ENCODE results near the gene COL6A3. TPM values are rescaled to one million over a fixed set of nuclear protein-coding genes. Genes with fewer than 3 reads are reported as not detected.
A peak's percentile ranks its signal among the peaks of the same experiment; 100 is the strongest.

COL6A3 gene
- total and polyA plus RNA-seq, 9 of the 15 experiments (the other 6 are each of a cell fraction or from before 2014, with no cell fraction given) = 0.07 to 4.1 (median 1.5) TPM

- Histone ChIP-seq H3K9ac (ENCODE audit: insufficient read depth in 1 of 2, low read depth in 2 of 2, low read length in 2 of 2) (no peak overlapping the region), H3K4me3 (no peak overlapping the region), H3K27ac (ENCODE audit: extremely low read depth, low read depth, low read length) (no peak overlapping the region), H3K4me1 (replicated peaks in 1 of 2; ENCODE audit: control insufficient read depth in 2 of 2, insufficient read depth in 2 of 2, low read length in 2 of 2) (no peaks in the 10 kb centered on the region; a peak in 1 of 5 replicates), H3K9me1 (ENCODE audit: control insufficient read depth, insufficient read depth, low read length) (peaks cover 2% of the 10 kb centered on the region), H2AFZ (ENCODE audit: low read depth, low read length) (no peak overlapping the region), H3K9me3 (replicated peaks; ENCODE audit: control insufficient read depth, insufficient read depth, low read depth, low read length) (no peaks in the 10 kb centered on the region), H3K27me3 (ENCODE audit: control insufficient read depth in 2 of 2, insufficient read depth in 2 of 2, low read length in 2 of 2) (peaks cover 0 to 9% of the 10 kb centered on the region in 2 experiments; a peak in 2 of 5 replicates), H3K4me2 (ENCODE audit: insufficient read depth, low read length) (no peak overlapping the region), H3K79me2 (ENCODE audit: control insufficient read depth, insufficient read depth, low read length) (no peaks in the 10 kb centered on the region), H3K36me3 (ENCODE audit: control insufficient read depth, insufficient read depth, low read length) (no peaks in the 10 kb centered on the region), H4K20me1 (replicated peaks; ENCODE audit: control insufficient read depth, insufficient read depth, low read length) (no peaks in the 10 kb centered on the region)
- intact Hi-C loops (cut with micrococcal nuclease) = no loop called here
- ATAC-seq (no peak), FAIRE-seq (no peak), DNase-seq (ENCODE audit: extremely low read depth in 1 of 4, low spot score in 3 of 4) (no peak)
- peak in 1 of 2 experiments; percentile 100; a peak in 2 of 4 replicates for TF ChIP-seq ARNT (IDR thresholded peaks at IDR 0.05)
- no peak for TF ChIP-seq ZNF584 (CRISPR knock-in tag; IDR thresholded peaks at IDR 0.05; ENCODE audit: low read depth)
- in situ Hi-C loops (cut with MboI) = no loop called here
- POLR2A ChIA-PET = no interaction called here
- whole genome bisulfite sequencing (ENCODE audit: insufficient coverage, low coverage, missing lambda C conversion rate) = 0% methylated on average over 2 of the region's 2 CpGs
- no TSS peak for BruUV-seq (replicated peaks)
- CTCF ChIA-PET (ENCODE audit: low intra/inter-chr PET ratio) = no interaction called here
Measured at GRCh38 chr2:237440819-237441281, 26.9 kb upstream of the COL6A3 start.

- in situ Hi-C loops (cut with MboI) = no loop called here
- FAIRE-seq = no peak
- TF ChIP-seq ZNF431 (CRISPR knock-in tag; IDR thresholded peaks at IDR 0.05) (no peak), ZBTB49 (CRISPR knock-in tag; IDR thresholded peaks at IDR 0.05; ENCODE audit: borderline replicate concordance) (no peak), MXD1 (CRISPR knock-in tag; IDR thresholded peaks at IDR 0.05; ENCODE audit: borderline replicate concordance, poor library complexity, severe bottlenecking) (no peak), TBP (optimal IDR thresholded peaks at IDR 0.05; ENCODE audit: low read depth, low read length) (no peak), KLF6 (CRISPR knock-in tag; IDR thresholded peaks at IDR 0.05; ENCODE audit: borderline replicate concordance) (no peak), FOXK1 (CRISPR knock-in tag; IDR thresholded peaks at IDR 0.05; ENCODE audit: borderline replicate concordance) (no peak), TAL1 (IDR thresholded peaks at IDR 0.05) (no peak), ZNF316 (IDR thresholded peaks at IDR 0.05) (no peak), PTTG1 (tag; IDR thresholded peaks at IDR 0.05; ENCODE audit: low read depth) (no peak), CAMTA2 (CRISPR knock-in tag; conservative IDR thresholded peaks at IDR 0.05) (no peak)
Measured at GRCh38 chr2:237438080-237438940, 24.3 kb upstream of the COL6A3 start.

More at GRCh38 chr2:237438080-237438940, 24.3 kb upstream of the COL6A3 start:
- Histone ChIP-seq H3K36me3 (ENCODE audit: control insufficient read depth, insufficient read depth, low read length) (no peaks in the 10 kb centered on the region), H3K79me2 (ENCODE audit: control insufficient read depth, insufficient read depth, low read length) (no peaks in the 10 kb centered on the region), H4K20me1 (replicated peaks; ENCODE audit: control insufficient read depth, insufficient read depth, low read length) (no peaks in the 10 kb centered on the region), H3K27ac (ENCODE audit: extremely low read depth, low read depth, low read length) (no peak overlapping the region), H2AFZ (ENCODE audit: low read depth, low read length) (no peak overlapping the region), H3K9ac (ENCODE audit: insufficient read depth in 1 of 2, low read depth in 2 of 2, low read length in 2 of 2) (no peak overlapping the region), H3K9me3 (replicated peaks; ENCODE audit: control insufficient read depth, insufficient read depth, low read depth, low read length) (no peaks in the 10 kb centered on the region), H3K27me3 (ENCODE audit: control insufficient read depth in 2 of 2, insufficient read depth in 2 of 2, low read length in 2 of 2) (peaks cover 0 to 15% of the 10 kb centered on the region in 2 experiments; a peak in 2 of 5 replicates), H3K4me2 (ENCODE audit: insufficient read depth, low read length) (no peak overlapping the region), H3K4me3 (no peak overlapping the region), H3K4me1 (replicated peaks in 1 of 2; ENCODE audit: control insufficient read depth in 2 of 2, insufficient read depth in 2 of 2, low read length in 2 of 2) (peaks cover 0 to 3% of the 10 kb centered on the region in 2 experiments; a peak in 2 of 5 replicates), H3K9me1 (ENCODE audit: control insufficient read depth, insufficient read depth, low read length) (no peaks in the 10 kb centered on the region)
- DNase-seq (ENCODE audit: extremely low read depth in 1 of 4, low spot score in 3 of 4) (no peak), ATAC-seq (no peak)
- ChIA-PET CTCF (ENCODE audit: low intra/inter-chr PET ratio) (no interaction called here), POLR2A (interaction anchor here (0.7 kb wide), 1 partner anchor 19 kb away, joined by 5 read pairs; no protein-coding TSS in a partner anchor)
- WGBS (ENCODE audit: insufficient coverage, low coverage, missing lambda C conversion rate) = 10% methylated on average over 8 of the region's 8 CpGs
- intact Hi-C loops (cut with micrococcal nuclease) = no loop called here
- BruUV-seq (replicated peaks) = no TSS peak

All from K562 (cell line).